Esophagus (tissue), 2 donors: ENCODE data around the gene WNT3. TPM values are rescaled to one million over a fixed set of nuclear protein-coding genes. Genes with fewer than 3 reads are reported as not detected.

Experiments
- H3K27ac ChIP-seq, 2 donors: one replicate each; pipeline ENCODE4 v1.5.1; 2013; ENCODE audit warnings: low read depth in 2 of 2, mild to moderate bottlenecking in 2 of 2, inconsistent platforms in 1 of 2, low read length in 1 of 2, moderate library complexity in 1 of 2
- H3K27me3 ChIP-seq, 2 donors: one replicate each; pipeline ENCODE4 v1.6.1; 2013; ENCODE audit warnings: low read length in 2 of 2, control low read depth in 1 of 2, mild to moderate bottlenecking in 1 of 2; ENCODE audit not compliant: insufficient read depth in 2 of 2, control insufficient read depth in 1 of 2
- H3K36me3 ChIP-seq, 2 donors: one replicate each; pipeline ENCODE4 v1.6.1; 2013; ENCODE audit warnings: low read length in 1 of 2; ENCODE audit not compliant: control insufficient read depth in 2 of 2, insufficient read depth in 2 of 2
- H3K4me1 ChIP-seq, 2 donors: one replicate each; pipeline ENCODE4 v1.6.1; 2013; ENCODE audit warnings: low read length in 1 of 2; ENCODE audit not compliant: control insufficient read depth in 2 of 2, insufficient read depth in 2 of 2
- H3K4me3 ChIP-seq, 2 donors: one replicate each; pipeline ENCODE4 v1.5.1; 2013; ENCODE audit warnings: low read length in 2 of 2, mild to moderate bottlenecking in 2 of 2, low read depth in 1 of 2, moderate library complexity in 1 of 2
- H3K9me3 ChIP-seq, 2 donors: one replicate each; pipeline ENCODE4 v1.6.1; 2013; ENCODE audit warnings: mild to moderate bottlenecking in 2 of 2, low read depth in 1 of 2, low read length in 1 of 2, moderate library complexity in 1 of 2; ENCODE audit not compliant: control insufficient read depth in 2 of 2, insufficient read depth in 1 of 2
- WGBS, 2 donors: extraction: QIAGEN DNeasy Blood & Tissue Kit; methylation state at CpG; one replicate each; pipeline ENCODE4 v1.1.7; 2013; 5-methylcytosine and 5-hydroxymethylcytosine counted together
- polyA plus RNA-seq, 2 donors: library from polyadenylated mRNA; stranded (reverse); fragments of 200-250 nt; gene quantifications; one replicate each; pipeline ENCODE4 v1.2.3, GENCODE V29; 2013
- donor health status: healthy with polysubstance abuse.
- donor health status: Bipolar disorder and iron deficiency.

The WNT3 gene
- polyA plus RNA-seq, 2 donors, result 0.99 to 1.4 TPM

- H3K36me3 ChIP-seq, result no peaks in the 10 kb centered on the region
- H3K27ac ChIP-seq, result no peak overlapping the region
- H3K4me1 ChIP-seq, result no peaks in the 10 kb centered on the region
- 83 to 84% methylated on average over 4 of the region's 4 CpGs for WGBS, 2 donors
- no peaks in the 10 kb centered on the region for H3K9me3 ChIP-seq
- H3K27me3 ChIP-seq, result no peaks in the 10 kb centered on the region
- H3K4me3 ChIP-seq, result no peak overlapping the region
These were observed 26.4 kb downstream of the WNT3 start for GRCh38 chr17:46792071-46792470.

- Histone ChIP-seq H3K27ac (no peak overlapping the region), H3K4me1 (no peaks in the 10 kb centered on the region), H3K9me3 (no peaks in the 10 kb centered on the region), H3K4me3 (no peak overlapping the region), H3K36me3 (no peaks in the 10 kb centered on the region), H3K27me3 (no peaks in the 10 kb centered on the region)
- WGBS, 2 donors, result 78 to 79% methylated on average over 5 of the region's 5 CpGs
These were observed 27.0 kb downstream of the WNT3 start for GRCh38 chr17:46791531-46791930.

- H3K36me3 ChIP-seq, result no peaks in the 10 kb centered on the region
- WGBS, 2 donors, result 82% methylated on average over 3 of the region's 3 CpGs
- no peaks in the 10 kb centered on the region for H3K27me3 ChIP-seq
- no peaks in the 10 kb centered on the region for H3K4me1 ChIP-seq
- H3K9me3 ChIP-seq, result no peaks in the 10 kb centered on the region
- no peak overlapping the region for H3K4me3 ChIP-seq
- H3K27ac ChIP-seq, result no peak overlapping the region
These were observed 28.3 kb downstream of the WNT3 start for GRCh38 chr17:46790216-46790615.

- Histone ChIP-seq H3K9me3 (no peaks in the 10 kb centered on the region), H3K4me1 (no peaks in the 10 kb centered on the region), H3K4me3 (no peak overlapping the region), H3K36me3 (no peaks in the 10 kb centered on the region), H3K27ac (no peak overlapping the region), H3K27me3 (no peaks in the 10 kb centered on the region)
- WGBS, 2 donors, result 78 to 90% methylated on average over 8 of the region's 8 CpGs
These were observed 28.9 kb downstream of the WNT3 start for GRCh38 chr17:46789610-46790009.

GRCh38 chr17:46788796-46789195 is 29.7 kb downstream of the WNT3 start:
- no peak overlapping the region for H3K27ac ChIP-seq
- no peak overlapping the region for H3K4me3 ChIP-seq
- H3K9me3 ChIP-seq, result no peaks in the 10 kb centered on the region
- H3K4me1 ChIP-seq, result no peaks in the 10 kb centered on the region
- no peaks in the 10 kb centered on the region for H3K27me3 ChIP-seq
- WGBS, 2 donors, result 89 to 91% methylated on average over 7 of the region's 7 CpGs
- H3K36me3 ChIP-seq, result no peaks in the 10 kb centered on the region

- Histone ChIP-seq H3K9me3 (no peaks in the 10 kb centered on the region), H3K27ac (no peak overlapping the region), H3K36me3 (no peaks in the 10 kb centered on the region), H3K27me3 (no peaks in the 10 kb centered on the region), H3K4me3 (no peak overlapping the region), H3K4me1 (peaks cover 0 to 3% of the 10 kb centered on the region in 2 donors)
- 89 to 91% methylated on average over 5 of the region's 5 CpGs for WGBS, 2 donors
These were observed 30.2 kb downstream of the WNT3 start for GRCh38 chr17:46788300-46788699.

- H3K9me3 ChIP-seq, result no peaks in the 10 kb centered on the region
- no peaks in the 10 kb centered on the region for H3K36me3 ChIP-seq
- 93 to 94% methylated on average over 13 of the region's 13 CpGs for WGBS, 2 donors
- H3K4me1 ChIP-seq, result peaks cover 0 to 8% of the 10 kb centered on the region in 2 donors
- no peaks in the 10 kb centered on the region for H3K27me3 ChIP-seq
- no peak overlapping the region for H3K4me3 ChIP-seq
- no peak overlapping the region for H3K27ac ChIP-seq
These were observed 31.0 kb downstream of the WNT3 start for GRCh38 chr17:46787478-46787877.

- 46 to 55% methylated on average over 7 of the region's 7 CpGs for WGBS, 2 donors
- H3K4me3 ChIP-seq, result no peak overlapping the region
- peaks cover 0 to 10% of the 10 kb centered on the region in 2 donors for H3K4me1 ChIP-seq
- H3K27ac ChIP-seq, result no peak overlapping the region
- H3K36me3 ChIP-seq, result no peaks in the 10 kb centered on the region
- H3K27me3 ChIP-seq, result no peaks in the 10 kb centered on the region
- no peaks in the 10 kb centered on the region for H3K9me3 ChIP-seq
These were observed 32.8 kb downstream of the WNT3 start for GRCh38 chr17:46785696-46786095.

GRCh38 chr17:46783031-46783593 is 35.4 kb downstream of the WNT3 start:
- Histone ChIP-seq H3K4me3 (no peak overlapping the region), H3K4me1 (peaks cover 0 to 10% of the 10 kb centered on the region in 2 donors), H3K36me3 (no peaks in the 10 kb centered on the region), H3K27ac (peak overlapping the region in 1 of 2 donors; percentile 27), H3K9me3 (no peaks in the 10 kb centered on the region), H3K27me3 (no peaks in the 10 kb centered on the region)
- 41 to 49% methylated on average over 7 of the region's 7 CpGs for WGBS, 2 donors

GRCh38 chr17:46782250-46782953 is 36.1 kb downstream of the WNT3 start:
- H3K27ac ChIP-seq, result no peak overlapping the region
- no peaks in the 10 kb centered on the region for H3K27me3 ChIP-seq
- WGBS, 2 donors, result 61 to 73% methylated on average over 9 of the region's 9 CpGs
- no peak overlapping the region for H3K4me3 ChIP-seq
- no peaks in the 10 kb centered on the region for H3K9me3 ChIP-seq
- peaks cover 0 to 10% of the 10 kb centered on the region in 2 donors for H3K4me1 ChIP-seq
- no peaks in the 10 kb centered on the region for H3K36me3 ChIP-seq
